GM12873 (cell line): ENCODE data around the gene LATS2.

ENCODE experiments used
- TF ChIP-seq, protein P1 (sequence below): IDR thresholded peaks from 2 replicates; pipeline ENCODE4 v1.5.1; 2012; ENCODE audit warnings: low read depth, mild to moderate bottlenecking, moderate library complexity, low read length, control low read depth; ENCODE audit not compliant: insufficient read depth; ENCODE audit errors: missing control alignments

The LATS2 gene

DNA sequence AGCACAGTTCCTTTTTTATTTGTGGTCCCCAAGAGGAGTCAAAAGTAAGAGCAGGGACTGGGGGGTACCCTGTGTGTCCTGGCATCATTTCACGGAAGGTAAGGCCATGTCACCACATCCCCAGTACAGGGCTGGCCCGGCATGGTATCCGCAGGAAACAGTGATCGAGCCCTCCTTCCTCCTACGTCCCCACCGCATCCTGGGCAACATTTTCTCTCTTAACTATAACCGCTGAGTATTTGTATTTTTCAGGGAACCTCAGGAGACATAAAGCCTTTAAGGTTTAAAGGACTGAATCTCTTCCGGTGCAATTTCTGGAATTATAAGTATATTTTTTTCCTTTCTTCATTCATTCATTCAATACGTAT is 13.6 kb upstream of the LATS2 start:
- TF ChIP-seq, protein P1, sequence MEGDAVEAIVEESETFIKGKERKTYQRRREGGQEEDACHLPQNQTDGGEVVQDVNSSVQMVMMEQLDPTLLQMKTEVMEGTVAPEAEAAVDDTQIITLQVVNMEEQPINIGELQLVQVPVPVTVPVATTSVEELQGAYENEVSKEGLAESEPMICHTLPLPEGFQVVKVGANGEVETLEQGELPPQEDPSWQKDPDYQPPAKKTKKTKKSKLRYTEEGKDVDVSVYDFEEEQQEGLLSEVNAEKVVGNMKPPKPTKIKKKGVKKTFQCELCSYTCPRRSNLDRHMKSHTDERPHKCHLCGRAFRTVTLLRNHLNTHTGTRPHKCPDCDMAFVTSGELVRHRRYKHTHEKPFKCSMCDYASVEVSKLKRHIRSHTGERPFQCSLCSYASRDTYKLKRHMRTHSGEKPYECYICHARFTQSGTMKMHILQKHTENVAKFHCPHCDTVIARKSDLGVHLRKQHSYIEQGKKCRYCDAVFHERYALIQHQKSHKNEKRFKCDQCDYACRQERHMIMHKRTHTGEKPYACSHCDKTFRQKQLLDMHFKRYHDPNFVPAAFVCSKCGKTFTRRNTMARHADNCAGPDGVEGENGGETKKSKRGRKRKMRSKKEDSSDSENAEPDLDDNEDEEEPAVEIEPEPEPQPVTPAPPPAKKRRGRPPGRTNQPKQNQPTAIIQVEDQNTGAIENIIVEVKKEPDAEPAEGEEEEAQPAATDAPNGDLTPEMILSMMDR = no peak

- TF ChIP-seq, protein P1 = no peak
Observed at GRCh38 chr13:21074546-21074945, 13.2 kb upstream of the LATS2 start.

DNA sequence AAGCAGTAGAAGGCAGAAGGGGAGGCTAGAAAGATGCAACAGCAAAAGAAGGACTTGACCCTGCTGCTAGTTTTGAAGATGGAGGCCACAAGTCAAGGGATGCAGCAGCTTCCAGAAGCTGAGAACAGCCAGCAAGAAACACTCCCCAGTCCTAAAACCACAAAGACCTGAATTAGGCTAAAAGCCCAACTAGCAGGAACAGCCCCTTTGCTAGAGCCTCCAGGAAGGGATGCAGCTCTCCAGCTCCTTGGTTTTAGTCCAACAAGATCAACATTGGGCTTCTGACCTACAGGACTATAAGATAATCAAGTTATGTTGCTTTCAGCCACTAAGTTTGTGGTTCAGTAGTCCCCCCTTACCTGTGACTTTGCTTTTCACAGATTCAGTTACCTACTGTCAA is 10.5 kb upstream of the LATS2 start:
- TF ChIP-seq, protein P1 = no peak

DNA sequence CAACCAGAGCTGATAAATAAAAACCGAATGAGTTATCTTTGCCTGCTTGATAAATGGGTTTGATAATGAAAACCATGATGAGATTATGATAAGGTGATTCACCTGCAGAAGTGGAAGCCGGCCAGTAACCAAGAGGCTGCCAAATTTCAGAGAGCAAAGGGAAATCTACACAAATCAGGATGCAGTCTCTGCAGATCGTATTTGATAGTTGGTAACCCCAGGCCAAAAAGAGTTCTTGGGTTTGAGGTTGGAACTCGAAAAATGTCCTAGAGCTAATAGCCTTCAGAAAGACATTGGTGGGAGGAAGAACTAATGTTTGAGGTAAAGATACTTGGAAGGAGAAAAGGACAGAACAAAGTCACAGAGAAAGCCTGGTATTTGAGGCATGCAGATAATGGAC is 9.6 kb upstream of the LATS2 start:
- TF ChIP-seq, protein P1 = no peak

DNA sequence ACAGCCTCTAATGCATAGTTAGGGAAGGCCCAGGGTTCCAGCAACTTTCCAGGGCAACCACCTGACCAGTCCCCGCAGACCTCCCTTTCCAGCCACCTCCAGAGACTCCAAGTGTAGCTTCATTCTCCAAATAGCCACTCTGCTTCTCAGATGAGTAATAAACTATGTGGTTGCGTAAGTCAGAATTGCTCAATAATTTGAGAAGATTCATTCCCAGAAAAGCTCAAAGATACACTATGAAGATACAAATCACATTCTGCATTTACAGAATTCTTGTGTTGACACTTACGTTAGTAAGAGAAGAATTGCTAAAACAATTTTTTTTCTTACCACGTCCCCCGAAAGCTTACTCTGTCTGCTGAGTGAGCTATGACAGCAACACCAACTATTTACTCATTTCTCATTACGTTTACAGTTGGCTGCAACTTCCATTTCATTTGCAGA is 8.2 kb upstream of the LATS2 start:
- TF ChIP-seq, protein P1 = no peak

DNA sequence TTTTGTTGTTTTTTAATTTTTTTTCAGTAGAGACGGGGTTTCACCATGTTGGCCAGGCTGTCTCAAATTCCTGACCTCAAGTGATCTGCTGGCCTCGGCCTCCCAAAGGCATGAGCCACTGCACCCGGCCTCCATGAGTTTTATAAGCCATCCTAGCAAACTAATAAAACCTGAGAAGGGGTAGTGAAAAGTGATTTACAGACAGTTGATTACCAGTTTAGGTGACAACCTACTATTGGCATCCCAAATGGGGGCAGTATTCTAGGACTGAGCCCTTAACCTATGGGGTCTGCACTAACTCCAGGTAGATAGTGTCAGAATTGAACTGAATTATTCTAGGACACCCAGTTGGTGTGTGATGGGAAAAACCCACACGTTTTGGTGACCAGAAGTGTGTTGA is 6.5 kb upstream of the LATS2 start:
- TF ChIP-seq, protein P1 = no peak

- TF ChIP-seq, protein P1 = no peak
Observed at GRCh38 chr13:21066946-21067345, 5.6 kb upstream of the LATS2 start.
